OCI-LY1 (cell line): ENCODE results near the gene ALDH16A1.

Experiments used
- H2AFZ ChIP-seq: fragments of 200-600 bp; sonication (generic), shearing (Covaris generic); 2 replicates; pipeline ENCODE4 v1.6.0; 2014; ENCODE audit warnings: antibody characterized with exemption, mild to moderate bottlenecking, low read length
- H3F3A ChIP-seq: fragments of 200-600 bp; sonication (generic), shearing (Covaris generic); 2 replicates; pipeline ENCODE4 v1.6.0; 2014; ENCODE audit warnings: mild to moderate bottlenecking, antibody characterized with exemption, low read length, moderate library complexity; ENCODE audit not compliant: insufficient read depth
- H3K27ac ChIP-seq: fragments of 200-600 bp; sonication (generic); 2 replicates; pipeline ENCODE4 v1.5.1; 2014; ENCODE audit warnings: low read length, mixed run types, mild to moderate bottlenecking, low read depth; ENCODE audit not compliant: poor library complexity, severe bottlenecking
- H3K27me3 ChIP-seq: fragments of 200-600 bp; sonication (generic); 2 replicates; pipeline ENCODE4 v1.6.0; 2014; ENCODE audit warnings: antibody characterized with exemption, mild to moderate bottlenecking, low read length, moderate library complexity; ENCODE audit not compliant: insufficient read depth
- H3K36me3 ChIP-seq: fragments of 200-600 bp; sonication (generic); 2 replicates; pipeline ENCODE4 v1.6.1; 2014; ENCODE audit warnings: mild to moderate bottlenecking, antibody characterized with exemption, low read length, moderate library complexity, mixed read lengths; ENCODE audit not compliant: insufficient read depth
- H3K4me1 ChIP-seq: fragments of 200-600 bp; sonication (generic); 2 replicates; pipeline ENCODE4 v1.5.1; 2014; ENCODE audit warnings: mild to moderate bottlenecking, low read length, moderate library complexity; ENCODE audit not compliant: insufficient read depth, severe bottlenecking
- H3K4me2 ChIP-seq: fragments of 200-600 bp; sonication (generic), shearing (Covaris generic); 2 replicates; pipeline ENCODE4 v1.6.1; 2014; ENCODE audit warnings: low read length
- H3K4me3 ChIP-seq: fragments of 200-600 bp; sonication (generic); 2 replicates; pipeline ENCODE4 v1.5.1; 2014; ENCODE audit warnings: low read length, low read depth, mild to moderate bottlenecking, mixed read lengths; ENCODE audit not compliant: poor library complexity, severe bottlenecking
- H3K79me2 ChIP-seq: fragments of 200-600 bp; shearing (Covaris generic); 2 replicates; pipeline ENCODE4 v1.6.1; 2016; ENCODE audit warnings: mixed run types, low read length, mixed read lengths; ENCODE audit not compliant: insufficient read depth
- H3K9ac ChIP-seq: fragments of 200-600 bp; sonication (generic), shearing (Covaris generic); 2 replicates; pipeline ENCODE4 v1.6.1; 2014; ENCODE audit warnings: mild to moderate bottlenecking, low read length, mixed read lengths
- H3K9me2 ChIP-seq: fragments of 200-600 bp; sonication (generic), shearing (Covaris generic); 2 replicates; pipeline ENCODE4 v1.6.1; 2014; ENCODE audit warnings: low read depth, mild to moderate bottlenecking, low read length, mixed read lengths
- H3K9me3 ChIP-seq: fragments of 200-600 bp; shearing (Covaris generic); 2 replicates; pipeline ENCODE4 v1.6.1; 2014; ENCODE audit warnings: low read length, mixed read lengths
- H4K20me1 ChIP-seq: fragments of 200-600 bp; sonication (generic), shearing (Covaris generic); 2 replicates; pipeline ENCODE4 v1.6.0; 2016; ENCODE audit warnings: mild to moderate bottlenecking, low read length; ENCODE audit not compliant: insufficient read depth
- EZH2 ChIP-seq: fragments of 200-600 bp; sonication (generic), shearing (Covaris generic); IDR thresholded peaks from 2 replicates; pipeline ENCODE4 v1.8.0; 2017; ENCODE audit warnings: borderline replicate concordance, mixed run types, mild to moderate bottlenecking, antibody characterized with exemption, low read length, moderate library complexity, mixed read lengths
- TF ChIP-seq, protein P1 (sequence below): fragments of 200-600 bp; sonication (generic), shearing (Covaris generic); IDR thresholded peaks from 2 replicates; pipeline ENCODE4 v1.5.1; 2017; ENCODE audit warnings: mild to moderate bottlenecking, antibody characterized with exemption, low read length, moderate library complexity, mixed read lengths

ALDH16A1 gene

DNA sequence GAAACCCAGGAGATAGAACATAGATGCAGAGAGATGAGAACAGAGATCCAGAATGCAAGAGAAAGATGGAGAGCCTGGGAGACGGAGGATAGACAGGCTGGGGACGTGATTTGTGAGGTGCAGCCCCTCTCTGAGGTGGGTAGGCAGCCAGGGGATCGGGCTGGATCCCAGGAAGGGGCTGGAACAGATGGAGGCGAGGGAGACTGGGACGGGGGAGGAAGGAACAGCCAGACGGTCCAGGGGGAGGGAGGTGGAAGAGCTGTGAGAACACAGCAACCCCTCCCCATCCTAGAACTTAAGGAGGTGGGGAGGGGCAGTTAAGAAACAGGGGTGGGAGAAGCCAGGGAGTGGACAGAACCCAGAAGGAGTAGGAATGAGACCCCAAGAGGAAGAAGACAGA lies 14.8 kb upstream of the ALDH16A1 start:
- Histone ChIP-seq H4K20me1 (no peaks in the 10 kb centered on the region), H3K36me3 (no peaks in the 10 kb centered on the region), H3K4me1 (peaks cover 6% of the 10 kb centered on the region), H3K9ac (no peak overlapping the region), H3K9me3 (no peaks in the 10 kb centered on the region), H3K4me3 (no peak overlapping the region), H3K27ac (no peak overlapping the region), H3K79me2 (no peaks in the 10 kb centered on the region), H3K27me3 (peaks cover 19% of the 10 kb centered on the region), H3K4me2 (no peak overlapping the region), H3F3A (peaks cover 6% of the 10 kb centered on the region; the same call in 1 of the 2 replicates), H2AFZ (no peak overlapping the region), H3K9me2 (no peaks in the 10 kb centered on the region)
- no peak for TF ChIP-seq EZH2
- TF ChIP-seq, protein P1, sequence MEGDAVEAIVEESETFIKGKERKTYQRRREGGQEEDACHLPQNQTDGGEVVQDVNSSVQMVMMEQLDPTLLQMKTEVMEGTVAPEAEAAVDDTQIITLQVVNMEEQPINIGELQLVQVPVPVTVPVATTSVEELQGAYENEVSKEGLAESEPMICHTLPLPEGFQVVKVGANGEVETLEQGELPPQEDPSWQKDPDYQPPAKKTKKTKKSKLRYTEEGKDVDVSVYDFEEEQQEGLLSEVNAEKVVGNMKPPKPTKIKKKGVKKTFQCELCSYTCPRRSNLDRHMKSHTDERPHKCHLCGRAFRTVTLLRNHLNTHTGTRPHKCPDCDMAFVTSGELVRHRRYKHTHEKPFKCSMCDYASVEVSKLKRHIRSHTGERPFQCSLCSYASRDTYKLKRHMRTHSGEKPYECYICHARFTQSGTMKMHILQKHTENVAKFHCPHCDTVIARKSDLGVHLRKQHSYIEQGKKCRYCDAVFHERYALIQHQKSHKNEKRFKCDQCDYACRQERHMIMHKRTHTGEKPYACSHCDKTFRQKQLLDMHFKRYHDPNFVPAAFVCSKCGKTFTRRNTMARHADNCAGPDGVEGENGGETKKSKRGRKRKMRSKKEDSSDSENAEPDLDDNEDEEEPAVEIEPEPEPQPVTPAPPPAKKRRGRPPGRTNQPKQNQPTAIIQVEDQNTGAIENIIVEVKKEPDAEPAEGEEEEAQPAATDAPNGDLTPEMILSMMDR, result no peak

DNA sequence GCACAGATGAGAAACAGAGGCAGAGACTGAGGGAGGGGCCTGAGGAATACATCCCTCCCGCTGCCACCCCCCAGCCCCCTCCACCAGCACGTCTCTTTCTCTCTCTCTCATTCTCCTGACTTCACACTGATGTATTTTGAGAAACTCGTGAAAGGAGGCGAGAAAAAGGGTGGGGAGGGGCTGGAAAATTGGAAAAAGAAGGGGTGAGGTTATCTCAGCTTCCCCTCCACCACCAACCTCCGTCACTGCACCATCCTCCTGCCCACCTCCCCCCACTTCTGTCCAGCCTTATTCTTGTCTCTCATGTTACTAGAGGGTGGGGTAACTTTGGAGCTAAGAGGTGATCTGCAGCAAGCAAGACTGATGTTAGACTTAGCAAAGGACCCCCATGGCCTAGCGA lies 13.2 kb upstream of the ALDH16A1 start:
- H3K9me2 ChIP-seq, result no peaks in the 10 kb centered on the region
- no peaks in the 10 kb centered on the region for H4K20me1 ChIP-seq
- no peaks in the 10 kb centered on the region for H3K9me3 ChIP-seq
- no peak overlapping the region for H3K9ac ChIP-seq
- peaks cover 19% of the 10 kb centered on the region for H3K27me3 ChIP-seq
- TF ChIP-seq, protein P1, result no peak
- no peak for TF ChIP-seq EZH2
- no peaks in the 10 kb centered on the region for H3K79me2 ChIP-seq
- H3K27ac ChIP-seq, result no peak overlapping the region
- H3K4me1 ChIP-seq, result peaks cover 11% of the 10 kb centered on the region
- no peak overlapping the region for H3K4me3 ChIP-seq
- H3K36me3 ChIP-seq, result no peaks in the 10 kb centered on the region
- no peak overlapping the region for H3K4me2 ChIP-seq
- peaks cover 6% of the 10 kb centered on the region; the same call in 1 of the 2 replicates for H3F3A ChIP-seq
- no peak overlapping the region for H2AFZ ChIP-seq

- Histone ChIP-seq H3K4me3 (no peak overlapping the region), H3K9ac (no peak overlapping the region), H3K36me3 (no peaks in the 10 kb centered on the region), H3K27ac (no peak overlapping the region), H3K4me1 (peaks cover 11% of the 10 kb centered on the region), H3K9me3 (no peaks in the 10 kb centered on the region), H3F3A (peaks cover 6% of the 10 kb centered on the region), H2AFZ (no peak overlapping the region), H3K9me2 (no peaks in the 10 kb centered on the region), H3K79me2 (no peaks in the 10 kb centered on the region), H3K27me3 (peaks cover 19% of the 10 kb centered on the region), H4K20me1 (no peaks in the 10 kb centered on the region), H3K4me2 (no peak overlapping the region)
- no peak for TF ChIP-seq EZH2
- TF ChIP-seq, protein P1, result no peak
Measured at GRCh38 chr19:49440439-49441209, 12.4 kb upstream of the ALDH16A1 start.
